Measurements from ENCODE around the gene UMAD1. TPM values are rescaled to one million over a fixed set of nuclear protein-coding genes. Genes with fewer than 3 reads are reported as not detected.

UMAD1 gene
- total and polyA plus RNA-seq, 2 of the 13 experiments (the other 11 are each of a cell fraction or from before 2014, with no cell fraction given), result 16.8 to 17.6 TPM

DNA sequence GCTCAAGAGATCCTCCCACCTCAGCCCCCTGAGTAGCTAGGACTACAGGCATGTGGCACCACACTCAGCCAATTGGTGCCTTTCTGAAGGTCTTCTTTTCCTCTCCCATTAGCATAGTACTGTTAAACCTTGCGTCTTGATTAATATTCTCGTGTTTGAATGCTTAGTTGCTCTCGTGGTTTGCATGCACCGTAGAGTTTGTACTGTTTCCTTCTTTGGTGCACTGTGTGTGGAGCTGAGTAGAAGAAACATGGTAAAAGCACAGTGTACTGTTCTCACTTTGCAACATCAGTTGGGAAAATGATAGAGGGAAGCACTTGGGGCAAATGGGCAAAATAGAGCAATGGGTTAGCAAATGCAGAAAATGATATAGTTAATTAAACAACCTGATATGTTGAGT lies 105.4 kb downstream of the UMAD1 start:
- DNase-seq (ENCODE audit: low spot score), result no peak
- Histone ChIP-seq H3K9me3 (ENCODE audit: low read length) (no peaks in the 10 kb centered on the region), H4K20me1 (ENCODE audit: insufficient read depth, low read length) (no peaks in the 10 kb centered on the region), H3K4me2 (ENCODE audit: low read depth, low read length) (no peak overlapping the region), H3K27ac (ENCODE audit: extremely low read length, insufficient read depth, low read length) (no peak overlapping the region), H2AFZ (ENCODE audit: low read length) (no peak overlapping the region), H3K36me3 (replicated peaks in 1 of 2; ENCODE audit: control insufficient read depth in 1 of 2, insufficient read depth in 2 of 2, low read length in 2 of 2) (no peaks in the 10 kb centered on the region), H3K4me1 (ENCODE audit: insufficient read depth, low read length) (peaks cover 6% of the 10 kb centered on the region), H3K4me3 (replicated peaks in 1 of 3; ENCODE audit: insufficient read depth in 1 of 3, low read depth in 2 of 3, low read length in 3 of 3) (no peak overlapping the region), H3K79me2 (ENCODE audit: insufficient read depth, low read length) (no peaks in the 10 kb centered on the region), H3K9ac (ENCODE audit: insufficient read depth, low read depth, low read length) (no peak overlapping the region), H3K27me3 (ENCODE audit: control insufficient read depth in 1 of 2, insufficient read depth in 2 of 2, low read length in 2 of 2) (no peaks in the 10 kb centered on the region; a peak in 1 of 5 replicates)
- intact Hi-C loops (cut with micrococcal nuclease; ENCODE audit: unreplicated experiment) (no loop called here), in situ Hi-C loops (cut with HindIII; ENCODE audit: extremely low pct_ligation_motif_present, low pct_unique_long_range_greater_than_20kb) (no loop called here)
- TF ChIP-seq ARID2 (CRISPR knock-in tag; IDR thresholded peaks at IDR 0.05; ENCODE audit: borderline replicate concordance), result no peak
- BruUV-seq (replicated peaks), result no TSS peak
- 93% methylated on average over 4 of the region's 4 CpGs for WGBS (ENCODE audit: low lambda C conversion rate)
- POLR2A ChIA-PET, result no interaction called here
- FAIRE-seq, result no peak
- no peak for ATAC-seq
- CTCF ChIA-PET (ENCODE audit: low intra/inter-chr PET ratio, low total read pairs), result no interaction called here

DNA sequence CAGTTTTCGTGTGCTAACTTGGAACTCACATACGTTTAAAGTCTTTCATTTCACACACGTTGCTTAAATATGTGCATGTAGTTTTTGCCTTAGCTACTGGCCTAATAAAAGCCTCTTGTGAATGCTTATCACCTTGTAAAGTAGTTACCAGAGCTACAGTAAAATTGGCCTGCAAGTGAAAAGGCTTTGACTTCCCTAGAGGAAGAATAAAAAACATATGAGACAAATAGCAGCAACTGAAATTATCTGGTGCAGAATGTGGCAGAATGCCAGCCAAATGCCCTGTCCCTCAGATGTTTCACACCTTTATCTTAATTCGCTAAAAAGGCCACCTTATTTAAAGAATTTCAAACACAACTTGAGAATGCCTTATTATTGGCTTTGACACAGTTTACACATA lies 105.9 kb downstream of the UMAD1 start:
- Histone ChIP-seq H3K4me3 (replicated peaks in 1 of 3; ENCODE audit: insufficient read depth in 1 of 3, low read depth in 2 of 3, low read length in 3 of 3) (no peak overlapping the region), H3K27me3 (ENCODE audit: control insufficient read depth in 1 of 2, insufficient read depth in 2 of 2, low read length in 2 of 2) (no peaks in the 10 kb centered on the region; a peak in 1 of 5 replicates), H3K4me1 (ENCODE audit: insufficient read depth, low read length) (peaks cover 11% of the 10 kb centered on the region), H4K20me1 (ENCODE audit: insufficient read depth, low read length) (no peaks in the 10 kb centered on the region), H3K36me3 (replicated peaks in 1 of 2; ENCODE audit: control insufficient read depth in 1 of 2, insufficient read depth in 2 of 2, low read length in 2 of 2) (no peaks in the 10 kb centered on the region), H3K27ac (ENCODE audit: extremely low read length, insufficient read depth, low read length) (no peak overlapping the region), H3K4me2 (ENCODE audit: low read depth, low read length) (no peak overlapping the region), H2AFZ (ENCODE audit: low read length) (no peak overlapping the region), H3K9ac (ENCODE audit: insufficient read depth, low read depth, low read length) (no peak overlapping the region), H3K9me3 (ENCODE audit: low read length) (no peaks in the 10 kb centered on the region), H3K79me2 (ENCODE audit: insufficient read depth, low read length) (no peaks in the 10 kb centered on the region)
- no peak for ATAC-seq
- 93% methylated on average over 4 of the region's 4 CpGs for WGBS (ENCODE audit: low lambda C conversion rate)
- no TSS peak for BruUV-seq (replicated peaks)
- no peak for DNase-seq (ENCODE audit: low spot score)
- in situ Hi-C loops (cut with HindIII; ENCODE audit: extremely low pct_ligation_motif_present, low pct_unique_long_range_greater_than_20kb) (no loop called here), intact Hi-C loops (cut with micrococcal nuclease; ENCODE audit: unreplicated experiment) (no loop called here)
- FAIRE-seq, result no peak
- POLR2A ChIA-PET, result no interaction called here
- CTCF ChIA-PET (ENCODE audit: low intra/inter-chr PET ratio, low total read pairs), result no interaction called here
- TF ChIP-seq MATR3 (CRISPR knock-in tag; IDR thresholded peaks at IDR 0.05) (no peak), ADNP (CRISPR knock-in tag; IDR thresholded peaks at IDR 0.05) (no peak), ZNF317 (CRISPR knock-in tag; IDR thresholded peaks at IDR 0.05) (no peak), NR2C2 (CRISPR knock-in tag; IDR thresholded peaks at IDR 0.05; ENCODE audit: borderline replicate concordance) (no peak), ZNF20 (CRISPR knock-in tag; IDR thresholded peaks at IDR 0.05) (no peak), ZNF672 (CRISPR knock-in tag; IDR thresholded peaks at IDR 0.05) (no peak), ZFP36 (IDR thresholded peaks at IDR 0.05; ENCODE audit: borderline replicate concordance, low read depth, low read length, partially characterized antibody) (no peak), SRF (IDR thresholded peaks at IDR 0.05; ENCODE audit: low read depth, low read length) (no peak), ZNF737 (CRISPR knock-in tag; IDR thresholded peaks at IDR 0.05; ENCODE audit: borderline replicate concordance) (no peak)
- TF ChIP-seq, protein P1, sequence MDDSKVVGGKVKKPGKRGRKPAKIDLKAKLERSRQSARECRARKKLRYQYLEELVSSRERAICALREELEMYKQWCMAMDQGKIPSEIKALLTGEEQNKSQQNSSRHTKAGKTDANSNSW (CRISPR knock-in tag; IDR thresholded peaks at IDR 0.05; ENCODE audit: borderline replicate concordance), result no peak
- TF ChIP-seq, protein P2, sequence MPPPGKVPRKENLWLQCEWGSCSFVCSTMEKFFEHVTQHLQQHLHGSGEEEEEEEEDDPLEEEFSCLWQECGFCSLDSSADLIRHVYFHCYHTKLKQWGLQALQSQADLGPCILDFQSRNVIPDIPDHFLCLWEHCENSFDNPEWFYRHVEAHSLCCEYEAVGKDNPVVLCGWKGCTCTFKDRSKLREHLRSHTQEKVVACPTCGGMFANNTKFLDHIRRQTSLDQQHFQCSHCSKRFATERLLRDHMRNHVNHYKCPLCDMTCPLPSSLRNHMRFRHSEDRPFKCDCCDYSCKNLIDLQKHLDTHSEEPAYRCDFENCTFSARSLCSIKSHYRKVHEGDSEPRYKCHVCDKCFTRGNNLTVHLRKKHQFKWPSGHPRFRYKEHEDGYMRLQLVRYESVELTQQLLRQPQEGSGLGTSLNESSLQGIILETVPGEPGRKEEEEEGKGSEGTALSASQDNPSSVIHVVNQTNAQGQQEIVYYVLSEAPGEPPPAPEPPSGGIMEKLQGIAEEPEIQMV (CRISPR knock-in tag; IDR thresholded peaks at IDR 0.05; ENCODE audit: low read depth), result no peak
